Measurements from ENCODE around the gene UFC1. TPM values are rescaled to one million over a fixed set of nuclear protein-coding genes. Genes with fewer than 3 reads are reported as not detected.

UFC1 gene
- total and polyA plus RNA-seq, 2 of the 13 experiments (the other 11 are each of a cell fraction or from before 2014, with no cell fraction given), result 72.8 to 85.2 TPM

GRCh38 chr1:161159913-161160243 lies 6.1 kb downstream of the UFC1 start:
- Histone ChIP-seq H3K27me3 (ENCODE audit: control insufficient read depth in 1 of 2, insufficient read depth in 2 of 2, low read length in 2 of 2) (no peaks in the 10 kb centered on the region; a peak in 1 of 5 replicates), H3K4me1 (ENCODE audit: insufficient read depth, low read length) (peaks cover 39% of the 10 kb centered on the region), H3K27ac (ENCODE audit: extremely low read length, insufficient read depth, low read length) (peak overlapping the region; percentile 64), H4K20me1 (ENCODE audit: insufficient read depth, low read length) (no peaks in the 10 kb centered on the region), H3K4me3 (replicated peaks in 1 of 3; ENCODE audit: insufficient read depth in 1 of 3, low read depth in 2 of 3, low read length in 3 of 3) (peak overlapping the region; percentile 84 to 95 (median 94)), H3K9ac (ENCODE audit: insufficient read depth, low read depth, low read length) (peak overlapping the region; percentile 91), H3K79me2 (ENCODE audit: insufficient read depth, low read length) (peaks cover 10% of the 10 kb centered on the region), H3K36me3 (replicated peaks in 1 of 2; ENCODE audit: control insufficient read depth in 1 of 2, insufficient read depth in 2 of 2, low read length in 2 of 2) (peaks cover 11 to 39% of the 10 kb centered on the region in 2 experiments; a peak in 4 of 5 replicates), H3K9me3 (ENCODE audit: low read length) (no peaks in the 10 kb centered on the region), H3K4me2 (ENCODE audit: low read depth, low read length) (peak overlapping the region; percentile 97), H2AFZ (ENCODE audit: low read length) (no peak overlapping the region)
- ChIA-PET CTCF (ENCODE audit: low intra/inter-chr PET ratio, low total read pairs) (no interaction called here), POLR2A (no interaction called here)
- in situ Hi-C loops (cut with HindIII; ENCODE audit: extremely low pct_ligation_motif_present, low pct_unique_long_range_greater_than_20kb), result no loop called here
- intact Hi-C loops (cut with micrococcal nuclease; ENCODE audit: unreplicated experiment), result no loop called here
- no peak for ATAC-seq
- BruUV-seq (replicated peaks), result no TSS peak
- 21% methylated on average over 11 of the region's 11 CpGs for WGBS (ENCODE audit: low lambda C conversion rate)
- no peak for FAIRE-seq
- no peak for DNase-seq (ENCODE audit: low spot score)
- no peak for TF ChIP-seq ATF2 (CRISPR knock-in tag; IDR thresholded peaks at IDR 0.05)
- TF ChIP-seq SP1 (IDR thresholded peaks at IDR 0.05), result no peak
- no peak for TF ChIP-seq SP1 (CRISPR knock-in tag; IDR thresholded peaks at IDR 0.05)
- no peak for TF ChIP-seq HNRNPUL1 (IDR thresholded peaks at IDR 0.05; ENCODE audit: low read depth, low read length)
- 0 out of 2 replicates have a peak, but pooled peaks have one; percentile 7 for TF ChIP-seq HDAC2 (CRISPR knock-in tag; IDR thresholded peaks at IDR 0.05)
- no peak for TF ChIP-seq ZNF3 (CRISPR knock-in tag; IDR thresholded peaks at IDR 0.05)
- TF ChIP-seq FUBP1 (CRISPR knock-in tag; IDR thresholded peaks at IDR 0.05; ENCODE audit: borderline replicate concordance), result no peak
- TF ChIP-seq PAWR (CRISPR knock-in tag; IDR thresholded peaks at IDR 0.05; ENCODE audit: borderline replicate concordance), result no peak
- no peak for TF ChIP-seq NR2F6 (IDR thresholded peaks at IDR 0.05)
- peak; percentile 25; the same call in 1 of the 2 replicates for TF ChIP-seq NR2F6 (CRISPR knock-in tag; IDR thresholded peaks at IDR 0.05)
- no peak for TF ChIP-seq ZBTB38 (CRISPR knock-in tag; IDR thresholded peaks at IDR 0.05)
- no peak for TF ChIP-seq ZNF879 (CRISPR knock-in tag; IDR thresholded peaks at IDR 0.05)
- no peak for TF ChIP-seq MTA1 (CRISPR knock-in tag; IDR thresholded peaks at IDR 0.05; ENCODE audit: borderline replicate concordance)
- TF ChIP-seq NONO (IDR thresholded peaks at IDR 0.05), result no peak
- TF ChIP-seq NONO (CRISPR knock-in tag; conservative IDR thresholded peaks at IDR 0.05), result no peak
- TF ChIP-seq MAX (IDR thresholded peaks at IDR 0.05), result 0 out of 2 replicates have a peak, but pooled peaks have one; percentile 11
- no peak for TF ChIP-seq STAG1 (CRISPR knock-in tag; IDR thresholded peaks at IDR 0.05)
- peak; percentile 31; the same call in 1 of the 2 replicates for TF ChIP-seq ZNF740 (CRISPR knock-in tag; IDR thresholded peaks at IDR 0.05)
- no peak for TF ChIP-seq IRF1 (CRISPR knock-in tag; IDR thresholded peaks at IDR 0.05; ENCODE audit: low read depth)
- peak; percentile 24; the same call in 1 of the 2 replicates for TF ChIP-seq HNF4A (CRISPR knock-in tag; IDR thresholded peaks at IDR 0.05)
- no peak for TF ChIP-seq THRA (CRISPR knock-in tag; IDR thresholded peaks at IDR 0.05; ENCODE audit: borderline replicate concordance)

All from HepG2 (cell line).